ENCODE results near the gene SNX19. TPM values are rescaled to one million over a fixed set of nuclear protein-coding genes. Genes with fewer than 3 reads are reported as not detected.

Gene SNX19
- total and polyA plus RNA-seq, 2 experiments from 2014 or later, result 5.2 to 30.0 TPM

DNA sequence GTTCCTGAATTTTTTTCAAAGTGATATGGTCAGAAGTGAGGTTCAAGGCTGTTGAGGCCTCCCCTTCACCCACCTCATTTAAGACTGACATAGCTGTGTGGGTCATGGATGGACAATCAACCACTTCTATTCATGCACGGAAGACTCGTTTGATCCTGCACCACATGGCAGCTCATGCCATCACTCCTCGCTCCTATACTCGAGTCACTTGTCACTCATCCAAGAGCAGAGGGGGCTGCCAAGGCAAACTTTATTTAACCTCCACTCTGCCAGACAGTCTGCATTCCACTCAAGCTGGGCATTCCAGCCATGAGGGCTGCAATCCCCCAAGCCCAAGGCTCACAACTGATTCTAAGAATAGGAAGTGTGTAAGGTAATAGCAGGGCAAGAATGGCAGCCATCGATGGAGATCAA lies 34.1 kb downstream of the SNX19 start (continued):
- TF ChIP-seq, protein P1, sequence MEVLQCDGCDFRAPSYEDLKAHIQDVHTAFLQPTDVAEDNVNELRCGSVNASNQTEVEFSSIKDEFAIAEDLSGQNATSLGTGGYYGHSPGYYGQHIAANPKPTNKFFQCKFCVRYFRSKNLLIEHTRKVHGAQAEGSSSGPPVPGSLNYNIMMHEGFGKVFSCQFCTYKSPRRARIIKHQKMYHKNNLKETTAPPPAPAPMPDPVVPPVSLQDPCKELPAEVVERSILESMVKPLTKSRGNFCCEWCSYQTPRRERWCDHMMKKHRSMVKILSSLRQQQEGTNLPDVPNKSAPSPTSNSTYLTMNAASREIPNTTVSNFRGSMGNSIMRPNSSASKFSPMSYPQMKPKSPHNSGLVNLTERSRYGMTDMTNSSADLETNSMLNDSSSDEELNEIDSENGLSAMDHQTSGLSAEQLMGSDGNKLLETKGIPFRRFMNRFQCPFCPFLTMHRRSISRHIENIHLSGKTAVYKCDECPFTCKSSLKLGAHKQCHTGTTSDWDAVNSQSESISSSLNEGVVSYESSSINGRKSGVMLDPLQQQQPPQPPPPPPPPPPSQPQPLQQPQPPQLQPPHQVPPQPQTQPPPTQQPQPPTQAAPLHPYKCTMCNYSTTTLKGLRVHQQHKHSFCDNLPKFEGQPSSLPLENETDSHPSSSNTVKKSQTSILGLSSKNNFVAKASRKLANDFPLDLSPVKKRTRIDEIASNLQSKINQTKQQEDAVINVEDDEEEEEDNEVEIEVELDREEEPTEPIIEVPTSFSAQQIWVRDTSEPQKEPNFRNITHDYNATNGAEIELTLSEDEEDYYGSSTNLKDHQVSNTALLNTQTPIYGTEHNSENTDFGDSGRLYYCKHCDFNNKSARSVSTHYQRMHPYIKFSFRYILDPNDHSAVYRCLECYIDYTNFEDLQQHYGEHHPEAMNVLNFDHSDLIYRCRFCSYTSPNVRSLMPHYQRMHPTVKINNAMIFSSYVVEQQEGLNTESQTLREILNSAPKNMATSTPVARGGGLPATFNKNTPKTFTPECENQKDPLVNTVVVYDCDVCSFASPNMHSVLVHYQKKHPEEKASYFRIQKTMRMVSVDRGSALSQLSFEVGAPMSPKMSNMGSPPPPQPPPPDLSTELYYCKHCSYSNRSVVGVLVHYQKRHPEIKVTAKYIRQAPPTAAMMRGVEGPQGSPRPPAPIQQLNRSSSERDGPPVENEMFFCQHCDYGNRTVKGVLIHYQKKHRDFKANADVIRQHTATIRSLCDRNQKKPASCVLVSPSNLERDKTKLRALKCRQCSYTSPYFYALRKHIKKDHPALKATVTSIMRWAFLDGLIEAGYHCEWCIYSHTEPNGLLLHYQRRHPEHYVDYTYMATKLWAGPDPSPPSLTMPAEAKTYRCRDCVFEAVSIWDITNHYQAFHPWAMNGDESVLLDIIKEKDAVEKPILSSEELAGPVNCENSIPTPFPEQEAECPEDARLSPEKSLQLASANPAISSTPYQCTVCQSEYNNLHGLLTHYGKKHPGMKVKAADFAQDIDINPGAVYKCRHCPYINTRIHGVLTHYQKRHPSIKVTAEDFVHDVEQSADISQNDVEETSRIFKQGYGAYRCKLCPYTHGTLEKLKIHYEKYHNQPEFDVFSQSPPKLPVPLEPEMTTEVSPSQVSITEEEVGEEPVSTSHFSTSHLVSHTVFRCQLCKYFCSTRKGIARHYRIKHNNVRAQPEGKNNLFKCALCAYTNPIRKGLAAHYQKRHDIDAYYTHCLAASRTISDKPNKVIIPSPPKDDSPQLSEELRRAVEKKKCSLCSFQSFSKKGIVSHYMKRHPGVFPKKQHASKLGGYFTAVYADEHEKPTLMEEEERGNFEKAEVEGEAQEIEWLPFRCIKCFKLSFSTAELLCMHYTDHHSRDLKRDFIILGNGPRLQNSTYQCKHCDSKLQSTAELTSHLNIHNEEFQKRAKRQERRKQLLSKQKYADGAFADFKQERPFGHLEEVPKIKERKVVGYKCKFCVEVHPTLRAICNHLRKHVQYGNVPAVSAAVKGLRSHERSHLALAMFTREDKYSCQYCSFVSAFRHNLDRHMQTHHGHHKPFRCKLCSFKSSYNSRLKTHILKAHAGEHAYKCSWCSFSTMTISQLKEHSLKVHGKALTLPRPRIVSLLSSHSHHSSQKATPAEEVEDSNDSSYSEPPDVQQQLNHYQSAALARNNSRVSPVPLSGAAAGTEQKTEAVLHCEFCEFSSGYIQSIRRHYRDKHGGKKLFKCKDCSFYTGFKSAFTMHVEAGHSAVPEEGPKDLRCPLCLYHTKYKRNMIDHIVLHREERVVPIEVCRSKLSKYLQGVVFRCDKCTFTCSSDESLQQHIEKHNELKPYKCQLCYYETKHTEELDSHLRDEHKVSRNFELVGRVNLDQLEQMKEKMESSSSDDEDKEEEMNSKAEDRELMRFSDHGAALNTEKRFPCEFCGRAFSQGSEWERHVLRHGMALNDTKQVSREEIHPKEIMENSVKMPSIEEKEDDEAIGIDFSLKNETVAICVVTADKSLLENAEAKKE (CRISPR knock-in tag; IDR thresholded peaks at IDR 0.05), result no peak

GRCh38 chr11:130881475-130882137 lies 34.7 kb downstream of the SNX19 start:
- Histone ChIP-seq H3K9me2 (ENCODE audit: insufficient read depth) (no peaks in the 10 kb centered on the region), H3K4me3 (no peak overlapping the region), H3K79me2 (replicated peaks; ENCODE audit: insufficient read depth) (no peaks in the 10 kb centered on the region), H3K27me3 (ENCODE audit: insufficient read depth) (no peaks in the 10 kb centered on the region), H3F3A (replicated peaks; ENCODE audit: low read depth) (no peaks in the 10 kb centered on the region), H2AFZ (no peak overlapping the region), H3K27ac (ENCODE audit: low read depth) (no peak overlapping the region), H4K20me1 (replicated peaks; ENCODE audit: insufficient read depth) (0 out of 2 replicates have a peak, but pooled peaks cover 5% of the 10 kb centered on the region), H3K4me2 (no peak overlapping the region), H3K36me3 (ENCODE audit: insufficient read depth) (peaks cover 34% of the 10 kb centered on the region), H3K4me1 (ENCODE audit: insufficient read depth) (no peaks in the 10 kb centered on the region)
- H3K36me3 Mint-ChIP-seq (ENCODE audit: low read depth), result peaks cover 40% of the 10 kb centered on the region
- no peaks in the 10 kb centered on the region for H3K27me3 Mint-ChIP-seq (ENCODE audit: insufficient read depth, low read depth, poor library complexity)
- no peaks in the 10 kb centered on the region for H3K9me3 Mint-ChIP-seq
- no peaks in the 10 kb centered on the region for H3K4me1 Mint-ChIP-seq
- H3K27ac Mint-ChIP-seq, result no peak overlapping the region
- H3K4me3 Mint-ChIP-seq, result no peak overlapping the region
- DNase-seq (ENCODE audit: low spot score) (no peak), ATAC-seq (no peak)
- TF ChIP-seq ZNF331 (CRISPR knock-in tag; IDR thresholded peaks at IDR 0.05; ENCODE audit: low read depth) (no peak), ZNF114 (CRISPR knock-in tag; IDR thresholded peaks at IDR 0.05) (no peak), JUNB (IDR thresholded peaks at IDR 0.05; ENCODE audit: unreplicated experiment) (no peak), STAT1 (IDR thresholded peaks at IDR 0.05; ENCODE audit: unreplicated experiment) (no peak)
- TF ChIP-seq, protein P1 (CRISPR knock-in tag; IDR thresholded peaks at IDR 0.05), result no peak
- TF ChIP-seq, protein P2, sequence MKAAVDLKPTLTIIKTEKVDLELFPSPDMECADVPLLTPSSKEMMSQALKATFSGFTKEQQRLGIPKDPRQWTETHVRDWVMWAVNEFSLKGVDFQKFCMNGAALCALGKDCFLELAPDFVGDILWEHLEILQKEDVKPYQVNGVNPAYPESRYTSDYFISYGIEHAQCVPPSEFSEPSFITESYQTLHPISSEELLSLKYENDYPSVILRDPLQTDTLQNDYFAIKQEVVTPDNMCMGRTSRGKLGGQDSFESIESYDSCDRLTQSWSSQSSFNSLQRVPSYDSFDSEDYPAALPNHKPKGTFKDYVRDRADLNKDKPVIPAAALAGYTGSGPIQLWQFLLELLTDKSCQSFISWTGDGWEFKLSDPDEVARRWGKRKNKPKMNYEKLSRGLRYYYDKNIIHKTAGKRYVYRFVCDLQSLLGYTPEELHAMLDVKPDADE (IDR thresholded peaks at IDR 0.05), result no peak

Measured in GM23338 (cell line).